H9 (cell line): Measurements from ENCODE around the gene NKX2-3. TPM values are rescaled to one million over a fixed set of nuclear protein-coding genes. Genes with fewer than 3 reads are reported as not detected.

Experiments
- DNase-seq: peaks from one replicate; pipeline ENCODE4 v3.0.0-alpha.2; 2017
- H2AFZ ChIP-seq: one replicate; pipeline ENCODE4 v1.6.1; 2013; ENCODE audit warnings: mild to moderate bottlenecking, low read length, control low read depth, moderate library complexity
- H2AK5ac ChIP-seq: 2 replicates; pipeline ENCODE4 v1.6.1; 2013; ENCODE audit warnings: low read length, control low read depth, mixed read lengths; ENCODE audit not compliant: insufficient read length
- H2BK120ac ChIP-seq: one replicate; pipeline ENCODE4 v1.6.1; 2013; ENCODE audit warnings: low read depth, mild to moderate bottlenecking, low read length, control low read depth, inconsistent platforms; ENCODE audit not compliant: poor library complexity, severe bottlenecking
- H2BK12ac ChIP-seq: 2 replicates; pipeline ENCODE4 v1.6.1; 2013; ENCODE audit warnings: low read length, control low read depth, mixed read lengths, low read depth; ENCODE audit not compliant: insufficient read length
- H2BK15ac ChIP-seq: 2 replicates; pipeline ENCODE4 v1.6.1; 2013; ENCODE audit warnings: low read depth, low read length, control low read depth
- H2BK20ac ChIP-seq: one replicate; pipeline ENCODE4 v1.6.1; 2013; ENCODE audit warnings: low read depth, mild to moderate bottlenecking, low read length, control low read depth, inconsistent platforms; ENCODE audit not compliant: poor library complexity, severe bottlenecking
- H2BK5ac ChIP-seq: 2 replicates; pipeline ENCODE4 v1.6.1; 2013; ENCODE audit warnings: low read length, control low read depth, mixed read lengths; ENCODE audit not compliant: insufficient read length
- H3K14ac ChIP-seq: 2 replicates; pipeline ENCODE4 v1.6.1; 2013; ENCODE audit warnings: low read length, control low read depth; ENCODE audit not compliant: insufficient read depth
- H3K18ac ChIP-seq: 2 replicates; pipeline ENCODE4 v1.6.1; 2013; ENCODE audit warnings: low read depth, mild to moderate bottlenecking, mixed read lengths, low read length, control low read depth; ENCODE audit not compliant: insufficient read length
- H3K23ac ChIP-seq: 2 replicates; pipeline ENCODE4 v1.6.1; 2013; ENCODE audit warnings: low read length, control low read depth, mixed read lengths, low read depth; ENCODE audit not compliant: insufficient read length
- H3K23me2 ChIP-seq: 2 replicates; pipeline ENCODE4 v1.6.1; 2013; ENCODE audit warnings: low read depth, mild to moderate bottlenecking, mixed read lengths, low read length, control low read depth; ENCODE audit not compliant: insufficient read length, poor library complexity, severe bottlenecking
- H3K27ac ChIP-seq: 2 replicates; pipeline ENCODE4 v1.5.1; 2013; ENCODE audit warnings: low read length, control low read depth, mixed read lengths, low read depth; ENCODE audit not compliant: insufficient read length
- H3K27me3 ChIP-seq: 2 replicates; pipeline ENCODE4 v1.6.1; 2013; ENCODE audit warnings: low read length, control low read depth, inconsistent platforms; ENCODE audit not compliant: insufficient read depth
- H3K4ac ChIP-seq: 2 replicates; pipeline ENCODE4 v1.6.1; 2013; ENCODE audit warnings: low read depth, mild to moderate bottlenecking, control low read depth, inconsistent platforms, low read length, moderate library complexity
- H3K4me1 ChIP-seq: 2 replicates; pipeline ENCODE4 v1.6.1; 2013; ENCODE audit warnings: low read length, control low read depth, inconsistent platforms; ENCODE audit not compliant: insufficient read depth
- H3K4me2 ChIP-seq: 2 replicates; pipeline ENCODE4 v1.6.1; 2013; ENCODE audit warnings: low read length, control low read depth, mixed read lengths; ENCODE audit not compliant: insufficient read length, insufficient read depth
- H3K56ac ChIP-seq: 2 replicates; pipeline ENCODE4 v1.6.1; 2013; ENCODE audit warnings: low read depth, mild to moderate bottlenecking, mixed read lengths, low read length, control low read depth; ENCODE audit not compliant: insufficient read length
- H3K79me1 ChIP-seq: 2 replicates; pipeline ENCODE4 v1.6.1; 2013; ENCODE audit warnings: low read depth, mild to moderate bottlenecking, moderate library complexity, low read length, control low read depth, inconsistent platforms; ENCODE audit not compliant: insufficient read depth, poor library complexity, severe bottlenecking
- H3K79me2 ChIP-seq: 2 replicates; pipeline ENCODE4 v1.6.1; 2013; ENCODE audit warnings: low read length, control low read depth, inconsistent platforms; ENCODE audit not compliant: insufficient read depth
- H3K9ac ChIP-seq: 2 replicates; pipeline ENCODE4 v1.6.1; 2013; ENCODE audit warnings: low read length, control low read depth, mixed read lengths; ENCODE audit not compliant: insufficient read length; ENCODE audit errors: extremely low read depth
- H3K9me3 ChIP-seq: one replicate; pipeline ENCODE4 v1.6.1; 2013; ENCODE audit warnings: low read depth, low read length, inconsistent platforms; ENCODE audit not compliant: control insufficient read depth
- H3T11ph ChIP-seq: one replicate; pipeline ENCODE4 v1.6.1; 2013; ENCODE audit warnings: mild to moderate bottlenecking, low read length, control low read depth, inconsistent platforms
- H4K20me1 ChIP-seq: one replicate; pipeline ENCODE4 v1.6.1; 2013; ENCODE audit not compliant: control insufficient read depth, insufficient read length, insufficient read depth
- H4K5ac ChIP-seq: 2 replicates; pipeline ENCODE4 v1.6.1; 2013; ENCODE audit warnings: low read depth, mild to moderate bottlenecking, mixed read lengths, low read length, control low read depth; ENCODE audit not compliant: insufficient read length
- H4K8ac ChIP-seq: replicated peaks from 2 replicates; pipeline ENCODE4 v1.6.1; 2013; ENCODE audit warnings: low read length, control low read depth, mixed read lengths, low read depth; ENCODE audit not compliant: insufficient read length
- H4K91ac ChIP-seq: 2 replicates; pipeline ENCODE4 v1.6.1; 2013; ENCODE audit warnings: low read depth, mild to moderate bottlenecking, moderate library complexity, mixed read lengths, low read length, control low read depth; ENCODE audit not compliant: insufficient read length
- H3K27ac Mint-ChIP-seq, 3 experiments: 2 replicates in 2 of 3; 3 replicates in 1 of 3; pipeline ENCODE4 v1.8.0; 2020 to 2021; ENCODE audit warnings: mixed read lengths in 3 of 3, mild to moderate bottlenecking in 1 of 3, moderate library complexity in 1 of 3
- H3K27me3 Mint-ChIP-seq: 2 replicates; pipeline ENCODE4 v1.8.0; 2021; ENCODE audit warnings: low read depth, mild to moderate bottlenecking, moderate library complexity, mixed read lengths
- H3K36me3 Mint-ChIP-seq, 3 experiments: 2 replicates in 2 of 3; 3 replicates in 1 of 3; pipeline ENCODE4 v1.8.0; 2020 to 2021; ENCODE audit warnings: low read depth in 3 of 3, mixed read lengths in 3 of 3; ENCODE audit not compliant: insufficient read depth in 1 of 3
- H3K4me1 Mint-ChIP-seq, 2 experiments: 2 replicates each; pipeline ENCODE4 v1.8.0; 2020; ENCODE audit warnings: mixed read lengths in 2 of 2
- H3K4me3 Mint-ChIP-seq, 2 experiments: 2 replicates in 1 of 2; 3 replicates in 1 of 2; pipeline ENCODE4 v1.8.0; 2020 to 2021; ENCODE audit warnings: mild to moderate bottlenecking in 2 of 2, mixed read lengths in 2 of 2, moderate library complexity in 1 of 2
- H3K9me3 Mint-ChIP-seq, 2 experiments: 2 replicates in 1 of 2; 3 replicates in 1 of 2; pipeline ENCODE4 v1.8.0; 2020; ENCODE audit warnings: mild to moderate bottlenecking in 2 of 2, mixed read lengths in 2 of 2, moderate library complexity in 1 of 2
- WGBS: extraction: QIAGEN DNeasy Blood & Tissue Kit; methylation state at CpG from one replicate; pipeline ENCODE4 v1.1.7; 2013; ENCODE audit warnings: missing lambda C conversion rate, low lambda C conversion rate, mixed read lengths; ENCODE audit not compliant: insufficient read length; ENCODE audit errors: extremely low coverage; 5-methylcytosine and 5-hydroxymethylcytosine counted together
- total RNA-seq: library from RNA; stranded (reverse); gene quantifications from 2 replicates; pipeline ENCODE4 v1.2.1, GENCODE V29; 2021
- TF ChIP-seq, protein P1 (sequence below): fragments of 200-600 bp; sonication (generic); conservative IDR thresholded peaks from 3 replicates; pipeline ENCODE4 v1.8.0; 2021; ENCODE audit warnings: antibody characterized with exemption, mild to moderate bottlenecking

The NKX2-3 gene
- total RNA-seq, 1 experiment from 2014 or later: not detected

GRCh38 chr10:99557044-99557443 is 24.3 kb downstream of the NKX2-3 start:
- Histone ChIP-seq H2BK12ac (no peak overlapping the region), H3K4me2 (no peak overlapping the region), H4K91ac (no peak overlapping the region), H2BK120ac (no peak overlapping the region), H3K23ac (no peak overlapping the region), H3K4me1 (no peaks in the 10 kb centered on the region), H2BK20ac (no peak overlapping the region), H2AFZ (no peak overlapping the region), H3K79me1 (no peaks in the 10 kb centered on the region), H2BK5ac (no peak overlapping the region), H3K27ac (no peak overlapping the region), H4K5ac (no peak overlapping the region), H4K8ac (no peak overlapping the region), H3K79me2 (no peaks in the 10 kb centered on the region), H3K56ac (no peak overlapping the region), H4K20me1 (no peaks in the 10 kb centered on the region), H3K27me3 (no peaks in the 10 kb centered on the region; the same call in 1 of the 2 replicates), H3T11ph (no peak overlapping the region), H3K14ac (no peak overlapping the region), H2AK5ac (no peak overlapping the region), H2BK15ac (no peak overlapping the region), H3K9me3 (no peaks in the 10 kb centered on the region), H3K9ac (no peak overlapping the region), H3K18ac (no peak overlapping the region), H3K4ac (no peak overlapping the region), H3K23me2 (no peaks in the 10 kb centered on the region)
- H3K4me1 Mint-ChIP-seq: peaks cover 13 to 14% of the 10 kb centered on the region in 2 experiments
- TF ChIP-seq, protein P1, sequence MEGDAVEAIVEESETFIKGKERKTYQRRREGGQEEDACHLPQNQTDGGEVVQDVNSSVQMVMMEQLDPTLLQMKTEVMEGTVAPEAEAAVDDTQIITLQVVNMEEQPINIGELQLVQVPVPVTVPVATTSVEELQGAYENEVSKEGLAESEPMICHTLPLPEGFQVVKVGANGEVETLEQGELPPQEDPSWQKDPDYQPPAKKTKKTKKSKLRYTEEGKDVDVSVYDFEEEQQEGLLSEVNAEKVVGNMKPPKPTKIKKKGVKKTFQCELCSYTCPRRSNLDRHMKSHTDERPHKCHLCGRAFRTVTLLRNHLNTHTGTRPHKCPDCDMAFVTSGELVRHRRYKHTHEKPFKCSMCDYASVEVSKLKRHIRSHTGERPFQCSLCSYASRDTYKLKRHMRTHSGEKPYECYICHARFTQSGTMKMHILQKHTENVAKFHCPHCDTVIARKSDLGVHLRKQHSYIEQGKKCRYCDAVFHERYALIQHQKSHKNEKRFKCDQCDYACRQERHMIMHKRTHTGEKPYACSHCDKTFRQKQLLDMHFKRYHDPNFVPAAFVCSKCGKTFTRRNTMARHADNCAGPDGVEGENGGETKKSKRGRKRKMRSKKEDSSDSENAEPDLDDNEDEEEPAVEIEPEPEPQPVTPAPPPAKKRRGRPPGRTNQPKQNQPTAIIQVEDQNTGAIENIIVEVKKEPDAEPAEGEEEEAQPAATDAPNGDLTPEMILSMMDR: no peak
- no peaks in the 10 kb centered on the region for H3K9me3 Mint-ChIP-seq
- no peak for DNase-seq
- no CpG with 5 or more reads among the region's 5 CpGs for WGBS
- H3K27me3 Mint-ChIP-seq: peaks cover 42% of the 10 kb centered on the region
- H3K4me3 Mint-ChIP-seq: no peak overlapping the region
- H3K36me3 Mint-ChIP-seq: no peaks in the 10 kb centered on the region
- H3K27ac Mint-ChIP-seq: peak overlapping the region in 1 of 3 experiments; percentile 52; a peak in 1 of 7 replicates
